GM13977 (cell line): ENCODE measurements around the gene PPP1CA.

Experiments used
- DNase-seq: peaks from one replicate; pipeline ENCODE4 v3.0.0; 2012; ENCODE audit warnings: low spot score
- in situ Hi-C: fragments of 300-500 bp; cut with MboI; formaldehyde crosslinking; loops from one replicate; pipeline ENCODE4 v1.12.0; 2022; ENCODE audit warnings: low sequenced_read_pairs, low pct_unique_long_range_greater_than_20kb, mixed read lengths, inconsistent platforms; ENCODE audit not compliant: unreplicated experiment
- TF ChIP-seq, protein P1 (sequence below): IDR thresholded peaks from 2 replicates; pipeline ENCODE4 v1.5.1; 2012; ENCODE audit warnings: mild to moderate bottlenecking, control low read depth; ENCODE audit not compliant: insufficient read depth; ENCODE audit errors: extremely low read depth, missing control alignments

The PPP1CA gene

DNA sequence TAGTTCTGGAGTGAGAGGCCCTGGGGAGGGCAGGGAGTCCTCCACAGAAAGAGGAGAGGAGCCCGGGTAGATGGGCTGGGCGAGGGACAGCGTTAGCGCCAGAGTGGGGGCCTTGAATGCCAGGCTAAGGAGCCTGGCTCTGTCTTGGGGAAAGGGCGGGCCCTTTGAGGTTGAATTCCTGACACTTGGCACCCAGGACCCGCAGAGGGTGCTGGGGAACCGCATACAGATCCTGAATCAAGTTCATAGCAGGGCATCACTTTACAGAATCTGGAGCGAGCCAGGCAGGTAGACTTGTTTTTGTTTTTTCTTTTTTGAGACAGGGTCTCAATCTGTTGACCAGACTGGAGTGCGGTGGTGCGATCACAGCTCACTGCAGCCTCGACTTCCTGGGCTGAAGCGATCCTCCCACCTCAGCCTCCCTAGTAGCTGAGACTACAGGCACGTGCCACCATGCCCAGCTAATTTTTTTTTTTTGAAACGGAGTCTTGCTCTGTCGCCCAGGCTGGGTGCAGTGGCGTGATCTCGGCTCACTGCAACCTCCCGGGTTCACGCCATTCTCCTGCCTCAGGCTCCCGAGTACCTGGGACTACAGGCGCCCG, 19.9 kb upstream of the PPP1CA start:
- DNase-seq, result no peak
- in situ Hi-C loops, result no loop called here
- TF ChIP-seq, protein P1, sequence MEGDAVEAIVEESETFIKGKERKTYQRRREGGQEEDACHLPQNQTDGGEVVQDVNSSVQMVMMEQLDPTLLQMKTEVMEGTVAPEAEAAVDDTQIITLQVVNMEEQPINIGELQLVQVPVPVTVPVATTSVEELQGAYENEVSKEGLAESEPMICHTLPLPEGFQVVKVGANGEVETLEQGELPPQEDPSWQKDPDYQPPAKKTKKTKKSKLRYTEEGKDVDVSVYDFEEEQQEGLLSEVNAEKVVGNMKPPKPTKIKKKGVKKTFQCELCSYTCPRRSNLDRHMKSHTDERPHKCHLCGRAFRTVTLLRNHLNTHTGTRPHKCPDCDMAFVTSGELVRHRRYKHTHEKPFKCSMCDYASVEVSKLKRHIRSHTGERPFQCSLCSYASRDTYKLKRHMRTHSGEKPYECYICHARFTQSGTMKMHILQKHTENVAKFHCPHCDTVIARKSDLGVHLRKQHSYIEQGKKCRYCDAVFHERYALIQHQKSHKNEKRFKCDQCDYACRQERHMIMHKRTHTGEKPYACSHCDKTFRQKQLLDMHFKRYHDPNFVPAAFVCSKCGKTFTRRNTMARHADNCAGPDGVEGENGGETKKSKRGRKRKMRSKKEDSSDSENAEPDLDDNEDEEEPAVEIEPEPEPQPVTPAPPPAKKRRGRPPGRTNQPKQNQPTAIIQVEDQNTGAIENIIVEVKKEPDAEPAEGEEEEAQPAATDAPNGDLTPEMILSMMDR, result no peak

DNA sequence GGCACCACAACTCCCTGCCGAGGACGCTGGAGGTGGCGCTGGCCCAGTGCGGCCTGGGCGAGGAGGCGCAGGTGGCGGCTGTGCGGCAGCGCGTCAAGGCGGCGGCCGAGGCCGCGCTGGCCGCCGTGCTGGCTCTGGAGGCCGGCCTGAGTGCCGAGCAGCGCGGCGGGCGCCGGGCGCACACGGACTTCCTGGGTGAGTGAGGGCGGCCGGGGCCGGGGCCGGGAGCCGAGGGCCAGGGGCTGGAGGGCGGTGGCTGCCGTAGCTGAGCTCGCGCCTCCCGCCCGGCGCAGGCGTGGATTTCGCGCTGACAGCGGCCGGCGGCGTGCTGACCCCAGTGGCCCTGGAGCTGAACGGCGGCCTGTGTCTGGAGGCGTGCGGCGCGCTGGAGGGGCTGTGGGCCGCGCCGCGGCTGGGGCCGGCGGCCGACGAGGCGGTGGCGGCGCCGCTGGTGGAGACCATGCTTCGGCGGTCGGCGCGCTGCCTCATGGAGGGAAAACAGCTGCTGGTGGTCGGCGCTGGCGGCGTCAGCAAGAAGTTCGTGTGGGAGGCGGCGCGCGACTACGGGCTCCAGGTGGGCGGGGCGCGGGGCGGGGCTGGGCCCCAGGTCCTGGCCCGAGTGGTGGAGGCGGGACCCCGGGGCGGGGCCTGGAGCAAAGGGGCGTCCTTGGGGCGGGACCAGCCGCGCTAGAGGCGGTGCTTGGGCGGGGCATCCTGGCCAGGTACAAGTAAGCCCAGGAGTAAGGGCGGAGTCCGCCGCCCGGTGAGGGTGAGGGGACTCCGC, 19.2 kb upstream of the PPP1CA start:
- in situ Hi-C loops, result no loop called here
- peak; percentile 100 for DNase-seq
- TF ChIP-seq, protein P1, result no peak

DNA sequence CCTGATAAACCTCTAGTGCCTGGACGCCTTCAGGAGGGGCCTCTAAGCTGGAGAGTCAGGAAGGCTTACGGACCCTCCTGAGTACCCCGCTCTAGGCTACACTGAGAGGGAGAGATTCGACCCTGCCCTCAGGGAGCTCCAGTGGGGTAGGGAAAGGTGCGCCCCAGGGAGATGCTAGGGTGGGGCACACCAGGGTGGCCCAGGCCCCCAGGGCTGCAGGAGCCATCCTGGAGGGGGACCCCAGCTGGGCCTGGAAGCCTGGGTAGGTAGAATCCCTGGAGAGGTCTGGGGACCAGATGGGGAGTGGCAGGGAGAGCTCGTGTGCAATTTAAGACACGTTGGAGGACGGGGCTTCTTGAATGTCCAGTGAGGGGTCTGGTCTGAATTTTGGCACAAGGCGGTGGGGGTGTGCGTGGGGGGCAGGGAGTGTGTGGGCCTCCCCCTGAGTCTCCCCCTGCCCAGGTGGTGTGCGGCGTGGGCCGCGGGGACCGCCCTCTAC, 18.5 kb upstream of the PPP1CA start:
- in situ Hi-C loops, result no loop called here
- TF ChIP-seq, protein P1, result no peak
- DNase-seq, result no peak

- TF ChIP-seq, protein P1, result no peak
- in situ Hi-C loops, result no loop called here
- no peak for DNase-seq
Observed at GRCh38 chr11:67419325-67420049, 17.8 kb upstream of the PPP1CA start.

- in situ Hi-C loops, result no loop called here
- DNase-seq, result no peak
- TF ChIP-seq, protein P1, result no peak
Observed at GRCh38 chr11:67418476-67419281, 17.0 kb upstream of the PPP1CA start.

GRCh38 chr11:67417425-67417824, 15.8 kb upstream of the PPP1CA start:
- TF ChIP-seq, protein P1, result no peak
- DNase-seq, result no peak
- in situ Hi-C loops, result no loop called here
